ENCODE data around the gene FEM1B.

FEM1B gene

GRCh38 chr15:68315495-68316031 is 38.0 kb downstream of the FEM1B start:
- ATAC-seq, result no peak
- TF ChIP-seq PATZ1 (CRISPR knock-in tag; IDR thresholded peaks at IDR 0.05; ENCODE audit: borderline replicate concordance) (no peak), SNAI2 (CRISPR knock-in tag; IDR thresholded peaks at IDR 0.05) (no peak), POU6F1 (CRISPR knock-in tag; IDR thresholded peaks at IDR 0.05; ENCODE audit: borderline replicate concordance, low read depth) (no peak), OSR1 (CRISPR knock-in tag; IDR thresholded peaks at IDR 0.05) (no peak), ARNTL (CRISPR knock-in tag; IDR thresholded peaks at IDR 0.05; ENCODE audit: borderline replicate concordance, low read depth) (no peak), ZFP30 (CRISPR knock-in tag; IDR thresholded peaks at IDR 0.05) (no peak), RARB (CRISPR knock-in tag; IDR thresholded peaks at IDR 0.05) (no peak), TOX (CRISPR knock-in tag; IDR thresholded peaks at IDR 0.05; ENCODE audit: borderline replicate concordance) (no peak), BACH2 (CRISPR knock-in tag; IDR thresholded peaks at IDR 0.05; ENCODE audit: borderline replicate concordance) (no peak), ZNF8 (CRISPR knock-in tag; IDR thresholded peaks at IDR 0.05) (no peak), TCF4 (CRISPR knock-in tag; IDR thresholded peaks at IDR 0.05; ENCODE audit: borderline replicate concordance) (no peak)

- peak; percentile 43; the same call in 2 of the 3 replicates for ATAC-seq
- no peak for TF ChIP-seq POU6F1 (CRISPR knock-in tag; IDR thresholded peaks at IDR 0.05; ENCODE audit: borderline replicate concordance, low read depth)
- TF ChIP-seq OSR1 (CRISPR knock-in tag; IDR thresholded peaks at IDR 0.05), result no peak
- TF ChIP-seq ZNF8 (CRISPR knock-in tag; IDR thresholded peaks at IDR 0.05), result no peak
- TF ChIP-seq RARB (CRISPR knock-in tag; IDR thresholded peaks at IDR 0.05), result no peak
- TF ChIP-seq SNAI2 (CRISPR knock-in tag; IDR thresholded peaks at IDR 0.05), result no peak
- no peak for TF ChIP-seq ZFP3 (CRISPR knock-in tag; IDR thresholded peaks at IDR 0.05)
- TF ChIP-seq ZFP30 (CRISPR knock-in tag; IDR thresholded peaks at IDR 0.05), result no peak
- TF ChIP-seq CSRNP3 (CRISPR knock-in tag; IDR thresholded peaks at IDR 0.05), result no peak
- no peak for TF ChIP-seq BACH2 (CRISPR knock-in tag; IDR thresholded peaks at IDR 0.05; ENCODE audit: borderline replicate concordance)
- no peak for TF ChIP-seq ISL1 (CRISPR knock-in tag; IDR thresholded peaks at IDR 0.05)
- TF ChIP-seq TOX (CRISPR knock-in tag; IDR thresholded peaks at IDR 0.05; ENCODE audit: borderline replicate concordance), result no peak
- no peak for TF ChIP-seq PPARA (CRISPR knock-in tag; IDR thresholded peaks at IDR 0.05; ENCODE audit: borderline replicate concordance)
- TF ChIP-seq ARNTL (CRISPR knock-in tag; IDR thresholded peaks at IDR 0.05; ENCODE audit: borderline replicate concordance, low read depth), result no peak
- TF ChIP-seq TCF4 (CRISPR knock-in tag; IDR thresholded peaks at IDR 0.05; ENCODE audit: borderline replicate concordance), result no peak
- no peak for TF ChIP-seq CSDC2 (CRISPR knock-in tag; IDR thresholded peaks at IDR 0.05)
Measured at GRCh38 chr15:68316061-68316804, 38.7 kb downstream of the FEM1B start.

GRCh38 chr15:68317281-68318007 is 39.9 kb downstream of the FEM1B start:
- ATAC-seq, result no peak
- no peak for TF ChIP-seq PPARA (CRISPR knock-in tag; IDR thresholded peaks at IDR 0.05; ENCODE audit: borderline replicate concordance)
- TF ChIP-seq CSRNP3 (CRISPR knock-in tag; IDR thresholded peaks at IDR 0.05), result no peak
- TF ChIP-seq GLIS3 (CRISPR knock-in tag; IDR thresholded peaks at IDR 0.05), result no peak
- TF ChIP-seq TCF4 (CRISPR knock-in tag; IDR thresholded peaks at IDR 0.05; ENCODE audit: borderline replicate concordance), result no peak
- no peak for TF ChIP-seq ESRRG (CRISPR knock-in tag; IDR thresholded peaks at IDR 0.05)
- no peak for TF ChIP-seq ZC3H10 (CRISPR knock-in tag; IDR thresholded peaks at IDR 0.05)
- no peak for TF ChIP-seq CREB5 (CRISPR knock-in tag; IDR thresholded peaks at IDR 0.05; ENCODE audit: low read depth)
- TF ChIP-seq ZNF70 (CRISPR knock-in tag; IDR thresholded peaks at IDR 0.05), result no peak
- no peak for TF ChIP-seq PATZ1 (CRISPR knock-in tag; IDR thresholded peaks at IDR 0.05; ENCODE audit: borderline replicate concordance)
- no peak for TF ChIP-seq TOX (CRISPR knock-in tag; IDR thresholded peaks at IDR 0.05; ENCODE audit: borderline replicate concordance)
- no peak for TF ChIP-seq ZFP30 (CRISPR knock-in tag; IDR thresholded peaks at IDR 0.05)

Measured in SK-N-SH treated with all-trans-retinoic acid at 6 μM for 48 hours (cell line).